ENCODE measurements around the gene LPGAT1. TPM values are rescaled to one million over a fixed set of nuclear protein-coding genes. Genes with fewer than 3 reads are reported as not detected.

Gene LPGAT1
- total RNA-seq, 1 donor from 2014 or later: 73.2 TPM

GRCh38 chr1:211839106-211839505 lies 8.5 kb upstream of the LPGAT1 start:
- Mint-ChIP-seq H3K4me1 (ENCODE audit: low read depth, unreplicated experiment) (no peaks in the 10 kb centered on the region), H3K36me3 (ENCODE audit: unreplicated experiment) (no peaks in the 10 kb centered on the region), H3K4me3 (ENCODE audit: unreplicated experiment) (no peak overlapping the region), H3K9me3 (ENCODE audit: unreplicated experiment) (no peaks in the 10 kb centered on the region), H3K27ac (ENCODE audit: unreplicated experiment) (no peak overlapping the region), H3K27me3 (ENCODE audit: unreplicated experiment) (no peaks in the 10 kb centered on the region)
- TF ChIP-seq, protein P1, sequence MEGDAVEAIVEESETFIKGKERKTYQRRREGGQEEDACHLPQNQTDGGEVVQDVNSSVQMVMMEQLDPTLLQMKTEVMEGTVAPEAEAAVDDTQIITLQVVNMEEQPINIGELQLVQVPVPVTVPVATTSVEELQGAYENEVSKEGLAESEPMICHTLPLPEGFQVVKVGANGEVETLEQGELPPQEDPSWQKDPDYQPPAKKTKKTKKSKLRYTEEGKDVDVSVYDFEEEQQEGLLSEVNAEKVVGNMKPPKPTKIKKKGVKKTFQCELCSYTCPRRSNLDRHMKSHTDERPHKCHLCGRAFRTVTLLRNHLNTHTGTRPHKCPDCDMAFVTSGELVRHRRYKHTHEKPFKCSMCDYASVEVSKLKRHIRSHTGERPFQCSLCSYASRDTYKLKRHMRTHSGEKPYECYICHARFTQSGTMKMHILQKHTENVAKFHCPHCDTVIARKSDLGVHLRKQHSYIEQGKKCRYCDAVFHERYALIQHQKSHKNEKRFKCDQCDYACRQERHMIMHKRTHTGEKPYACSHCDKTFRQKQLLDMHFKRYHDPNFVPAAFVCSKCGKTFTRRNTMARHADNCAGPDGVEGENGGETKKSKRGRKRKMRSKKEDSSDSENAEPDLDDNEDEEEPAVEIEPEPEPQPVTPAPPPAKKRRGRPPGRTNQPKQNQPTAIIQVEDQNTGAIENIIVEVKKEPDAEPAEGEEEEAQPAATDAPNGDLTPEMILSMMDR (IDR thresholded peaks at IDR 0.05; ENCODE audit: partially characterized antibody, unreplicated experiment): no peak
- DNase-seq: no peak

DNA sequence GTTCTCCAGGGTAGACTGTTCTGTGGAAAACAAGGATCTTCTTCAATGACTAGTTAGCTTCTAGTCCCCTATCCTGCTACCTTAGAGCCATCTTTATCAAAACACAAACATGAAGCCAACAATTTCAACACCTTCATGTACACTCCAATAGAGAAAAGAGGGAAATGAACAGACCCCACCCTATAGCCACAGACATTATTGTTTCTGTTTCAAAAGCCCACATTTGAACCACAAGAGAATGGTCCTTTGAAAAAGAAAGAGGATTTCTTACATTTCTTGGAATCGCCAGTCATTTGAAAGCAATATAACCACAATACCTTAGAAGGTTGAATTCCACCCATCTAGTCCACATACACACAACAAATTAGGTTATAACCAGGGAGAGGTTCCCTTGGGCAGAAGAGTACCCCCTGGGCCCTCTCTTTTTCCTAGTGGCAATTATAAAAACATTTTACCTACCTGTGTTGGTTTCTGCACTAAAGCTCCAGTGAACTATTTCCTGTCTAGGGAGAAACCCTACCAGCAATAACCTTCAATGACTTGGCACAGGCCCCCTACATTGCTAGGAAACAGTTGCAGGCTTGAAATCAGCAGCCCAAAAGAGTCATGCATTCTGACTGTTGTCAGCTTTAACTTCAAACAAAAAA lies 2.7 kb upstream of the LPGAT1 start:
- no peaks in the 10 kb centered on the region for H3K36me3 Mint-ChIP-seq (ENCODE audit: unreplicated experiment)
- TF ChIP-seq, protein P1 (IDR thresholded peaks at IDR 0.05; ENCODE audit: partially characterized antibody, unreplicated experiment): no peak
- DNase-seq: no peak
- no peak overlapping the region for H3K27ac Mint-ChIP-seq (ENCODE audit: unreplicated experiment)
- H3K9me3 Mint-ChIP-seq (ENCODE audit: unreplicated experiment): peaks cover 7% of the 10 kb centered on the region
- H3K4me3 Mint-ChIP-seq (ENCODE audit: unreplicated experiment): no peak overlapping the region
- H3K4me1 Mint-ChIP-seq (ENCODE audit: low read depth, unreplicated experiment): peaks cover 10% of the 10 kb centered on the region
- H3K27me3 Mint-ChIP-seq (ENCODE audit: unreplicated experiment): no peaks in the 10 kb centered on the region

- TF ChIP-seq, protein P1 (IDR thresholded peaks at IDR 0.05; ENCODE audit: partially characterized antibody, unreplicated experiment): no peak
- DNase-seq: no peak
- Mint-ChIP-seq H3K36me3 (ENCODE audit: unreplicated experiment) (no peaks in the 10 kb centered on the region), H3K27ac (ENCODE audit: unreplicated experiment) (no peak overlapping the region), H3K4me3 (ENCODE audit: unreplicated experiment) (no peak overlapping the region), H3K9me3 (ENCODE audit: unreplicated experiment) (peaks cover 7% of the 10 kb centered on the region), H3K27me3 (ENCODE audit: unreplicated experiment) (no peaks in the 10 kb centered on the region), H3K4me1 (ENCODE audit: low read depth, unreplicated experiment) (peaks cover 14% of the 10 kb centered on the region)
Measured at GRCh38 chr1:211832661-211833060, 2.1 kb upstream of the LPGAT1 start.

DNA sequence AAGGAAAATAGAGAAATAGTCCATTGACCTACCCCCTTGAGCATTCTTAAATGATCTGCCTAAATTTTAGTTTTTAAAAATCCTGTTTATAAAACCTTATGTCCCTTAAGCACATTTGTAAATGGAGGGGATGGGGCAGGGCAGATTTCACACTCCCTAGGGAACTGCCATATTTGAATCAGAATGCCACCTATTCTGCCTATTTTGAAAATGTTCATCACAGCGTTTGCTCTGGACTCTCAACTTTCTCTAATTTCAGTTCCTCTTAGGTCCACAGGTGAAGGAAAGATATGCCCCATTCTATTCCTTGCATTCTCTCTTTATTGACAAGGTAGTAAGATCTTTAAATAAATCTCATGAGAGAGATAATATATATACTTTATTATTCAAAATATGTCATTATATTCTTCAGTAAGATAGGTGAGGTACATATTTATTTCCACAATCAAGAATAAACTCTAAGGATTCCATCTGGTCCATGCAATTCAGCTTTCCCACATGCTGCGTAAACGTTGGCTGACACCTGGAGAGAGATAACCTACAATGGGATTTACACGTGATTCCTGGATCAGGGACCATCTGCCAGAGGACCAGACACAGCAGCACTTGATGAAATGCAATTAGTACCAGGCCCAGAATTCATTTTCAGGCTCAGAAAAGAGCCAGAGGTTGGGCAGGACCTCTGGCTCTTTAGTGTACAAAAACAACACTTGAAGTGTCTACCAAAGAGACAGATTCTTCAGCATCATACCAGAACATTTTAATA lies 1.2 kb upstream of the LPGAT1 start:
- Mint-ChIP-seq H3K4me1 (ENCODE audit: low read depth, unreplicated experiment) (peaks cover 14% of the 10 kb centered on the region), H3K27me3 (ENCODE audit: unreplicated experiment) (no peaks in the 10 kb centered on the region), H3K9me3 (ENCODE audit: unreplicated experiment) (peaks cover 7% of the 10 kb centered on the region), H3K27ac (ENCODE audit: unreplicated experiment) (peak overlapping the region; percentile 78), H3K36me3 (ENCODE audit: unreplicated experiment) (no peaks in the 10 kb centered on the region), H3K4me3 (ENCODE audit: unreplicated experiment) (peak overlapping the region; percentile 57)
- TF ChIP-seq, protein P1 (IDR thresholded peaks at IDR 0.05; ENCODE audit: partially characterized antibody, unreplicated experiment): no peak
- no peak for DNase-seq

DNA sequence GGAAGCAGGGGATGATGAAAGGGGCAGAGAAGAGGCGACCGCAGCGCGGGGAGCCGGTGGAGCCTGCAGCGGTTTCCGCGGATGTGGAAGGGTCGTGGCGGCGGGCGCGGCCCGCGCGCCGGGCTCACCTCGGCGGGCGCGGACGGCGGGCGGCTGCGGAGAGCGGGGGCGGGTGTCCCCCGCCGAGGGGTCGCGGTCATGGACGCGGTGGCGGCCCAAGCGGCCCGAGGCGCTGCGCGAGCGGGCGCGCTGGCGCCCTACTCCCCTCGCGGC lies 572 bp downstream of the LPGAT1 start:
- H3K27me3 Mint-ChIP-seq (ENCODE audit: unreplicated experiment): no peaks in the 10 kb centered on the region
- no peaks in the 10 kb centered on the region for H3K36me3 Mint-ChIP-seq (ENCODE audit: unreplicated experiment)
- H3K9me3 Mint-ChIP-seq (ENCODE audit: unreplicated experiment): peaks cover 7% of the 10 kb centered on the region
- peak overlapping the region; percentile 98 for H3K4me3 Mint-ChIP-seq (ENCODE audit: unreplicated experiment)
- no peak for DNase-seq
- peaks cover 14% of the 10 kb centered on the region for H3K4me1 Mint-ChIP-seq (ENCODE audit: low read depth, unreplicated experiment)
- TF ChIP-seq, protein P1 (IDR thresholded peaks at IDR 0.05; ENCODE audit: partially characterized antibody, unreplicated experiment): no peak
- H3K27ac Mint-ChIP-seq (ENCODE audit: unreplicated experiment): peak overlapping the region; percentile 87

Measured in glutamatergic neuron (in vitro differentiated cells).